ENCODE measurements around the gene RASA3.
A peak's percentile ranks its signal among the peaks of the same experiment; 100 is the strongest.
"Not testable (repeated sequence)": the region's sequence is repeated elsewhere in the genome, so short reads cannot be mapped to it uniquely, and the experiment has no call there.

The RASA3 gene

GRCh38 chr13:114111577-114111976 is 20.8 kb downstream of the RASA3 start:
- DNase-seq: no peak

- DNase-seq: not testable (repeated sequence)
Measured at GRCh38 chr13:114110830-114111189, 21.6 kb downstream of the RASA3 start.

- peak in 3 of 4 experiments; percentile 26 to 67 (median 60) for DNase-seq
Measured at GRCh38 chr13:114110091-114110829, 22.2 kb downstream of the RASA3 start.

GRCh38 chr13:114109641-114110041 is 22.8 kb downstream of the RASA3 start:
- no peak for DNase-seq

GRCh38 chr13:114108894-114109293 is 23.5 kb downstream of the RASA3 start:
- no peak for DNase-seq

GRCh38 chr13:114108141-114108761 is 24.2 kb downstream of the RASA3 start:
- DNase-seq: no peak

GRCh38 chr13:114107686-114108081 is 24.7 kb downstream of the RASA3 start:
- DNase-seq: no peak

GRCh38 chr13:114106991-114107685 is 25.3 kb downstream of the RASA3 start:
- no peak for DNase-seq

GRCh38 chr13:114106526-114106925 is 25.9 kb downstream of the RASA3 start:
- DNase-seq: no peak

GRCh38 chr13:114105521-114106225 is 26.8 kb downstream of the RASA3 start:
- no peak for DNase-seq

GRCh38 chr13:114104655-114105520 is 27.5 kb downstream of the RASA3 start:
- DNase-seq: no peak

GRCh38 chr13:114103801-114104654 is 28.4 kb downstream of the RASA3 start:
- DNase-seq: no peak

- not testable (repeated sequence) for DNase-seq
Measured at GRCh38 chr13:114103289-114103621, 29.2 kb downstream of the RASA3 start.

GRCh38 chr13:114102521-114103288 is 29.7 kb downstream of the RASA3 start:
- DNase-seq: no peak

GRCh38 chr13:114102131-114102520 is 30.3 kb downstream of the RASA3 start:
- DNase-seq: no peak

- DNase-seq: no peak
Measured at GRCh38 chr13:114101358-114102130, 30.9 kb downstream of the RASA3 start.

- DNase-seq: no peak
Measured at GRCh38 chr13:114100446-114101357, 31.7 kb downstream of the RASA3 start.

GRCh38 chr13:114099918-114100445 is 32.4 kb downstream of the RASA3 start:
- no peak for DNase-seq

- no peak for DNase-seq
Measured at GRCh38 chr13:114099191-114099590, 33.2 kb downstream of the RASA3 start.
